H1 (cell line): Measurements from ENCODE around the gene ABCD2. TPM values are rescaled to one million over a fixed set of nuclear protein-coding genes. Genes with fewer than 3 reads are reported as not detected.

ENCODE experiments used
- HDAC6 ChIP-seq: IDR thresholded peaks from one replicate; pipeline ENCODE4 v1.7.1; 2012; ENCODE audit warnings: low read depth, mild to moderate bottlenecking, inconsistent platforms, low read length, moderate library complexity
- polyA plus RNA-seq, 7 experiments: library from polyadenylated mRNA; depleted of rRNA in 3 of 7; stranded (reverse) in 5 of 7; unstranded in 2 of 7; fragments of >200 nt in 5 of 7; fragments of 200-250 nt in 2 of 7; gene quantifications; 1 replicate in 5 of 7; 2 replicates in 1 of 7; 4 replicates in 1 of 7; pipeline versions ENCODE4 v1.2.1 to v1.2.3, GENCODE V29; 2011 to 2013; ENCODE audit warnings: missing spikeins in 2 of 7, mixed read lengths in 2 of 7
- total RNA-seq: library from RNA; stranded (reverse); fragmentation: NEBNext Ultra II Directional; extraction: Animal tissue kit (Norgen Biotek cat#: 25700); gene quantifications from 2 replicates; pipeline ENCODE4 v1.2.1, GENCODE V29; 2021

The ABCD2 gene
- total and polyA plus RNA-seq, 2 of the 8 experiments (the other 6 are each of a cell fraction or from before 2014, with no cell fraction given) = not detected

DNA sequence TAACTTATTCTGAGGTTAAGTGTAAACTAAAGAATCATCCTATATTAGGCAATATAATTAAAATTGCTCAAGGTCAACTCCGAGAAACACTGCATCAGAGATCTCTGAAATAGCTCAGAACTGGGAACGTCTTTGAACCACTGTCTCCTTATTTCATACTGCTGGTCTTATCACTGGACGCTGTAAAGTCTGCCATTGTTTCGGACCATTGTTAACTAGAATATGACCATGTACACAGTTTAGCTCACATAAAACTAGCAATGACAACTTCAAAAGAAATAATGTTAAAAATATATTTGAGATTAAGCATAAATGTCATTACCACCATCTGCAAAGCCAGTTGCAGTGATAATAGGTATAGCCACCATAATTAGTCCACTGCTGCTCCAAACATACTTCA, 2.9 kb downstream of the ABCD2 start (continued):
- no peak for TF ChIP-seq HDAC6
